ENCODE measurements around the gene GDI1.

The GDI1 gene

DNA sequence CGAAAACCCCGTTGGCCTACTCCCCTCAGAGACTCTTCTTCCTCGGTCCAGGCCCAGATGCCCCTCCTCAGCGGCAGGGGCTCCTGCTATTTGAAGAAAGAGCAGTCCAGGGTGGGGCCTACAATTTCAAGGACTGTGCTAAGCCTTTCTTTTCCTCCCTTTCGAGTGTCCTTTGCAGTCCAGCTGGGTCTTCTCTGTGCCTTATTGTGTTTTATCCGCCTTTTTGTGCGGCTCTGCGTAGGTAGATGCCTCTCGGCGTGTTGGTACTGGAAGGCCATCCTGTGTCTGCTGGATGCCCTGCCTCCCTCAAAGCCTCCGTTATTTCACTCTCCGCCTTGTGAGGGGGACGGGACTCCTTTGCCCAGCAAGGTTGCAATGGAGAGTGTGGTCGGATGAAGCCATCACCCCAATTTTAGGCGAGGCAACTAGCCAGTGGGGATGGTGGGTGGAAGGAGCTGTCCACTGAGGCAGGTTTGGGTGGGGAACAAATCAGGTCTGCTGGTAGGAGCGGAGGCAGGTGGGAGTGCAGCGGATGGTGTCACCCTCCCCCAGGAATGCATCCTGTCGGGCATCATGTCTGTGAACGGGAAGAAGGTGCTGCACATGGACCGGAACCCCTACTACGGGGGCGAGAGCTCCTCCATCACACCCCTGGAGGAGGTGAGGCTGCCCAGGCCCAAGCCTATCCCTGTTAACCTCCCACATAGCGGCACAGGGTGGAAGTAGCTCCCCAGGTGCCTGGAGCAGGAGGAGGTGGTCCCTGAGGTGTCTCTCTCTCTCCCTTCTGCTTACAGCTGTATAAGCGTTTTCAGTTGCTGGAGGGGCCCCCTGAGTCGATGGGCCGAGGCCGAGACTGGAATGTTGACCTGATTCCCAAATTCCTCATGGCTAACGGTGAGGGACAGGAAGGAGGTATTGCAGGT, 1.3 kb downstream of the GDI1 start:
- no peak for DNase-seq

DNA sequence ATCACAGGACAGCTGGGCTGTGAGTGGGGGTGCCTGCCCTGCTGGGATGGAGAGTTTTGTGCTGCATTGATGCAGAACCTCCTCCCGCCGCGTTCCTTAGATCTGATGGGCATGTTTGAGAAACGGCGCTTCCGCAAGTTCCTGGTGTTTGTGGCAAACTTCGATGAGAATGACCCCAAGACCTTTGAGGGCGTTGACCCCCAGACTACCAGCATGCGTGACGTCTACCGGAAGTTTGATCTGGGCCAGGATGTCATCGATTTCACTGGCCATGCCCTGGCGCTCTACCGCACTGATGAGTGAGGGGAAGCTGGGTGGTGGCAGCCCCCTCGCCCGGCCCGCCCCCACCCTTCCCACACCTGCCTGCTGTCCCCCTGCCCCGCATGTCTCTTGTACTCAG, 2.9 kb downstream of the GDI1 start:
- DNase-seq = no peak

GRCh38 chrX:154440623-154441357, 3.8 kb downstream of the GDI1 start:
- no peak for DNase-seq

GRCh38 chrX:154441564-154441963, 4.6 kb downstream of the GDI1 start:
- DNase-seq = no peak

DNA sequence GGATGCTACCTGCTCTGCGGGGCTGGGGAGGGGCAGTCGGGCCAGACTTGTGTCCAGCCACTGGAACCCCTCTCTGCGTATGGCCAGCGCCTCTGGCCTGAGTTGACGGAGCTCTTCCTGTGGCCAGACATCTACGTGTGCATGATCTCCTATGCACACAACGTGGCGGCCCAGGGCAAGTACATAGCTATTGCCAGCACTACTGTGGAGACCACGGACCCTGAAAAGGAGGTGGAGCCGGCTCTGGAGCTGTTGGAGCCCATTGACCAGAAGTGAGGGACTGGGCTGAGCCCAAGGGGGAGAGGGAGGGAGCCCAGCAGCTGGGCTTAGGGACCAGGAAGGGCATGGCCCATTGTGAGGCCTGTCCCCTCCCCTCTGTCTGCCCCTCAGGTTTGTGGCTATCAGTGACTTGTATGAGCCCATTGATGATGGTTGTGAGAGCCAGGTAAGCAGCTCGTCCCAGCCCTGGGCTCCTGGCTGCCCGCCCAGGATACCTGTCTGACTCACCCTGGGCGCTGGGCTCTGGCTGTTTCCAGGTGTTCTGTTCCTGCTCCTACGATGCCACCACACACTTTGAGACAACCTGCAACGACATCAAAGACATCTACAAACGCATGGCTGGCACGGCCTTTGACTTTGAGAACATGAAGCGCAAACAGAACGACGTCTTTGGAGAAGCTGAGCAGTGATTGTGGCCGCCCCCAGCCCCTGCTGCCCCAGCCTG, 5.2 kb downstream of the GDI1 start:
- DNase-seq = no peak

- DNase-seq = no peak
These were observed 6.5 kb downstream of the GDI1 start for GRCh38 chrX:154443479-154443910.

- DNase-seq = peak; percentile 60 to 62
These were observed 7.2 kb downstream of the GDI1 start, which contains the start of gene FAM50A for GRCh38 chrX:154443992-154444754. Gene FAM50A, plus strand, starts transcription at chrX:154444141. Its CDS starts 95 bp downstream, at chrX:154444236.

GRCh38 chrX:154444755-154445246, 7.8 kb downstream of the GDI1 start:
- no peak for DNase-seq

DNA sequence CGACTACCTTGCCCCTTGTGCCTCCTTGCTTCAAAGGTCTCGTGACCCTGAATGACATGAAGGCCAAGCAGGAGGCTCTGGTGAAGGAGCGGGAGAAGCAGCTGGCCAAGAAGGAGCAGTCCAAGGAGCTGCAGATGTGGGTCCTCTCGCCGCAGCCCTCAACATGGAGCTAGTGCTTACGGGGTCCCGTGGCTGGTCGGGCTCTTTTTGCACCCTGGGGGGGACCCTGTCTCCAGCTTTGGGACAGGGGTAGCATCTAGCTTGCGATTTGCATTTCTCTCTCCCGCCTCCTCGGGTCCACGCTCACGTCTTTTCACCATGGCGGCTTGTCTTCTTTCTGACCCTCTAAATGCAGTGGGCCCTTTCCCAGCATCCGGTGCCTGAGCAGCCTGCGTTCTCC, 8.8 kb downstream of the GDI1 start:
- no peak for DNase-seq

DNA sequence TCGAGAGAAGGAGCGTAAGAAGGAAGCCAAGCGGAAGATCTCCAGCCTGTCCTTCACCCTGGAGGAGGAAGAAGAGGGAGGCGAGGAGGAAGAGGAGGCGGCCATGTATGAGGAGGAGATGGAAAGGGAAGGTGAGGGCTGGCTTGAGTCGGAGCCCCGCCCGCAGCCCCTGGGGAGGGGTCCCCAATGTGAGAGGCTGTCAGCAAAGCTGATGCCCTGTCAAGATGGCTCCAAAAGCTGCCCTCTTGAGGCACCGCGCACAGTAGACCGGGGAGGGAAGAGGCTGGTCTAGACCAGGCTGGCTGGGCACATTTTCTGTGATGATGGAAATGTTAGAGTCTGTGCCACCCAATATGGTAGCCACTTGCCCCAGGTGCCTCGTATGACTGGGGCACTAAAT, 9.5 kb downstream of the GDI1 start:
- DNase-seq = no peak

DNA sequence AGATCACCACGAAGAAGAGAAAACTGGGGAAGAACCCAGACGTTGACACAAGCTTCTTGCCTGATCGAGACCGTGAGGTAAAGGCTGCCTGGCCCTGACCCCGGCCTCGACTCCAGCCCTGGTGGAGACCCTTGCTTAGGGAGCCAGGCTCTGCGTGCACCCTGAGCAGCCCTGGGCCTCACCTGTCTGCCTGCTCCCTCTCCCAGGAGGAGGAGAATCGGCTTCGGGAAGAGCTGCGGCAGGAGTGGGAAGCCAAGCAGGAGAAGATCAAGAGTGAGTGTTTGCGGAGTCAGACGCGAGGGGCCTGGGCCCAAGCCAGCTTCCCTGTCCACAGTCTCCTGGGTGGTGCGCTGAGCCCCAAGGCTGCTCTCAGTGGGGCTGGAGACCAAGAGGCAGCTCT, 11.5 kb downstream of the GDI1 start:
- DNase-seq = no peak

GRCh38 chrX:154449618-154450017, 12.7 kb downstream of the GDI1 start:
- DNase-seq = no peak

GRCh38 chrX:154450312-154450711, 13.4 kb downstream of the GDI1 start:
- no peak for DNase-seq

DNA sequence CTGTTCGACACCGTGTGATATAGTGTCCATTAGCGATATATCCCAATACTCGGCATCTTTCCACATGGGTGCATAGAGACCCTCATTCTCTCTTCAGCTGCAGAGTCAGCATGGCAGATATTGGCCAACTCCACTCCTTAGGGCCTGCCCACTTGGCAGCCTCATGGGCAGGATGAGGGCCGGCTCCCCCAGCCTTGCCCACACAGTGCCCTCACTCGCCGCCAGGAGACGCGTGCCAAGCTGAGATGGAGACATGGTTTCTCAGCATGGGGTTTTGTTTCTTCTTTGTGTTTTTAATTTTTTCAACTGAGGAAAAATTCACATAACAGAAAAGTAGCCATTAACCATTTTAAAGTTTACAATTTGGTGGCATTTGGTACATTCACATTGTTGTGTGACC, 15.9 kb downstream of the GDI1 start:
- DNase-seq = no peak

GRCh38 chrX:154457491-154458115, 20.6 kb downstream of the GDI1 start:
- DNase-seq = peak; percentile 25 to 26

- peak; percentile 48 to 58 for DNase-seq
These were observed 21.4 kb downstream of the GDI1 start, which contains the start of gene PLXNA3 for GRCh38 chrX:154458116-154458953. Gene PLXNA3, plus strand, starts transcription at chrX:154458281. Its CDS starts 1,903 bp downstream, at chrX:154460184.

- no peak for DNase-seq
These were observed 22.2 kb downstream of the GDI1 start for GRCh38 chrX:154458954-154459778.

GRCh38 chrX:154459832-154460231, 22.9 kb downstream of the GDI1 start:
- no peak for DNase-seq

GRCh38 chrX:154460326-154460725, 23.4 kb downstream of the GDI1 start:
- no peak for DNase-seq

DNA sequence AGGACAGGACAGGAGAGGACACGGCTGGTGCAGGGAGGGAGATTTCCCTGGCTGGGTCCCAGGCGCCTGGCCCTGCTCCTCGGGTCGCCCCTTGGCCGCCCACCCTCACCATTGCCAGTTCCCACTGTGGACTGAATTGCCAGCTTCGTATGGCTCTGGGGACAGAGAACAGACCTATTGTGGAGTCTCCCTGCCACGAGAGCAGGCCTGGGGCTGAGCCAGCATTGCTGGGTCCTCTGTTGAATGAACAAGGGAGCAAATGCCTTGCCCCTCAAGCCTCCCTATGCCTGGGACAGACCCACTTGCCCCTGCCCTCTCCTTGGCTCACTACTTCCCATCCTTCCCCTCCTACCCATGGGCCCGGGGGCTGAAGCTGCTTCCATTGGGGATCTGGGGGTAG, 25.4 kb downstream of the GDI1 start:
- no peak for DNase-seq

Measured in stimulated activated CD4-positive, alpha-beta T cell treated with anti-CD3 and anti-CD28 coated beads, Interleukin-2, amount 100 ng/mL, for 48 hours (primary cell).